Measurements from ENCODE around the gene C3.

The C3 gene

DNA sequence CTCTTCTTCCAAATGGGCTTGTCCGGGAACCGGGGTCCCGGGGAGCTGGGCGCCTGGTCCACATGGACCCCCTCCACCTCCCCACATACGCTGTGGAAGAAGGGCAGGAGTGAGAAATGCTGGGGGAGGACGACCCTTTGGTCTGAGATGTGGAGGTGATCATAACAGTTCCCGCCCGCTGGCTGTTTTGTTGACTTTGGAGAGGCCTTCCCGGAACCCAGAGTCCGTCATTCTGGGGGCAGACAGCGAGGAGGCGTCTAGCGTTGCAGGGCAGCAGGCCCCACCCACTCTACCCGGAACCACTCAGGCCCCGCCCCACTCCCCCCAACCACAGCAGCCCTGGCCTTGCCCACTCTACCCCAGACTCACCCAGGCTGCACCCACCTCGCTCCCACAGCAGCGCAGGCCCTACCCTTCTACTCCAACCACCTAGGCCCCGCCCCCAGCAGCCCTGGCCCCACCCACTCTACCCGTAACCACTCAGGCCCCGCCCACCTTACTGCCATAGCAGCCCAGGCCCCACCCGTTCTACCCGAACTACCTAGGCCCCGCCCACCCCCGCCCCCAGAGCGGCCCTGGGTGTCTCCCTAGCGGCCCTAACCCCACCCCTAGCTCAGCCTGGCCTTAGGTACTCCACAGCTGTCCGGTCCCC, 9.8 kb upstream of the C3 start:
- peak in 1 of 2 donors; percentile 59 for DNase-seq

DNA sequence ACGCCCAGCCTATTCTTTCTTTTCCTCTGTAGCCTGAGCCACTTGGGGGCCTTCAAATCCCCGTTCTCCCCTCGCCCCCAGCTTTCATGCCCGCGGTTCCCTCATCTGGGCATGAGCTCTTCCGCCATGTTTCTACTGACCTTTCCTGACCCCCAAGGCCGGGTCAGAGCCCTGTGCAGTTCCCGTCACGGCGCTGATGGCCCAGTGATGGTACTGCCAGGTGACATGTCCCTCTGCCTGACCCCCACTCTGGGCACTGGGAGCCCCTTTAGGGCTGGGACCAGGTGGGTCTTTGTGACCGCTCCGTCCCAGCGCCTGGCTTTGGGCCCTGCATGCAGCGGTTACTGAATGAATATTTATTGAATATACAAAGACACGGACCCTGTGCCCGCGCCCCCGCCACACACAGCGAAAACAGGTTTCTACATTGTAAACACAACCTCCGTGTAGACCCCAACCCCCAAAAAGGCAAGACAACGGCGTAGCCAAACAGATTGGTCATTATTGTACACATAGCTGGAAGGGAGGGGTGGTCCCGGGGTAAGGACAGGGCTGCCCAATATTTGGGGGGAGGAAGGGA, 9.2 kb upstream of the C3 start:
- no peak for DNase-seq

DNA sequence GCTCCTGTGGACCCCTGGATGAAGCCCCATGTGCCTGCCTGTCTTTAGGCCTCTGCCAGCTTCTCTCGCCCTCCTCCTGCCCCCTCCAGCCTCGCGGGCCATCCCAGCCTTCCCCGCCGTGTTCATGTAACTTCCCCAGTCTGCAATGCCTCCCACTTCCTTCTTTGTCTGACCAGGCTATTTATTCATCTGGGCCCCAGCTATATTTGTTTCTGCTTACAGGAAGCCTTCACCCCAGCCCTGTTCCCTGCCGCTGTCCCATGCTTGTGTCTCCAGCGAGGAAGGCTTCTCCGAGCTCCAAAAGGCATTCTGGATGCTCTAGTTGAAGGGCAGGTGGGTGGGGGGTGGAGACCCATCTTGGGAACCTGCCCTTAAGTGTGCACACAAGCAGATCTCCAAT, 7.9 kb upstream of the C3 start:
- DNase-seq, result no peak

DNA sequence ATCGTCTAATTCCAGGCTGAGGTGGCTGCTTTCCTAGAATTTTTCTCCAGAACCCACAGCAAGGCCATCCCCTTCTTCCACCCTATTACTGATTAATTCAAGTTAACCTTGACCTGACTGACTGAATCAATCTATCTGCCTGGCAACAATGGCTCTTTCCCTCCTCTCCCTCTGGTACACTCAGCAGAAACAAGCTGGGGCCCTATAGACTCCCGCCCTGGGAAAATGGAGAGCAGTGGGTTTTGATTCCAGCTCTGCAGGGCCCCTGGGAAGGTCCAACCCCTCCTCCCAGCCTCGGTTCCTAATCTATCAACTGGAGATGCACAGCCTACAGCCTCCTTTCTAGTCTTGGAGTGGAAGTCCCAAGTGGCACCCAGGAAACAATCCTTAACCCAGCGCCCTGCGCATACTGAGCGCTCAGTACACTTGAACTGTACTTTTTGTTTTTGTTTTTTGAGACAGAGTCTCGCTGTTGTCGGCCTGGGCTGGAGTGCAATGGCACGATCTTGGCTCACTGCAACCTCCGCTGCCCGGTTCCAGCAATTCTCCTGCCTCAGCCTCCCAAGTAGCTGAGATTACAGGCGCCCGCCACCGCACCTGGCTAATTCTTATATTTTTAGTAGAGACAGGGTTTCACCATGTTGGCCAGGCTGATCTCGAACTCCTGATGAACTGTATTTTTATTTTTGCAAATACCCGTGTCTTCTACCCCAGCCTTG, 5.2 kb upstream of the C3 start:
- DNase-seq, result no peak

DNA sequence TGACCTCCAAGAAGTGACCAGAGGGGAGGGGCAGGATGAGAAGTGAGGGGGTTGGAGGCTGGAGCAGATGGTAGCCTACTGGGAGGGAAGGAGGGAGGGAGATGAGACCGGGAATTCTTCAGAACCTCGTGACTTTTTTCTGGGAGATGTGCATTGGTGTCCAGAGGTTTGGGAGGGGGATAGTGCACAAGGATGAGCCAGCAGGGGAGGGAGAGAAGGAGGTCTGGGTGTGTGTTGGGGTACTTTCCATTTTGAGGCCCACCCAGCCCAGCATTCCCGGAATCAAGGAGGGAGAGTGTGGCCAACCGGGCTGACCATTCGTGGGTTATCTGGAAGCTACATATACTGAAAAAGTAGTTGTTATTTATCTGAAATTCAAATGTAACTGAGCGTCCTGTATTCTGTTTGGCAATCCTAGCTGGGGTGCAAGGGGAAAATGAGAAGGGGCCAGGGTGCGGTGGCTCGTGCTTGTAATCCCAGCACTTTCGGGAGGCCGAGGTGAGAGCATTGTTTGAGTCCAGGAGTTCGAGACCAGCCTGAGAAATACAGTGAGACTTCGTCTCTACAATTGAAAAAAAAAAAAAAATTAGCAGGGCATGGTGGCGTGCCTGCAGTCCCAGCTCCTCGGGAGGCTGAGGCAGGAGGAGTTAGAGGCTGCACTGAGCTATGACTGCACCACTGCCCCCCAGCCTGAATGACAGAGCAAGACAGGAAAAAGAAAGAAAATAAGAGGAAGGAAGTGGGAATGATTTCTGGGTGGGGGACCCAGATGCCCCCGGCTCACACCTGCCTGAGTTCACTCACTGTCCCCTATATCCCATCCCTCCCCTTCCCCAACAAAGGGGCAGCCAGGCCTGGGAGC, 4.4 kb upstream of the C3 start:
- no peak for DNase-seq

DNA sequence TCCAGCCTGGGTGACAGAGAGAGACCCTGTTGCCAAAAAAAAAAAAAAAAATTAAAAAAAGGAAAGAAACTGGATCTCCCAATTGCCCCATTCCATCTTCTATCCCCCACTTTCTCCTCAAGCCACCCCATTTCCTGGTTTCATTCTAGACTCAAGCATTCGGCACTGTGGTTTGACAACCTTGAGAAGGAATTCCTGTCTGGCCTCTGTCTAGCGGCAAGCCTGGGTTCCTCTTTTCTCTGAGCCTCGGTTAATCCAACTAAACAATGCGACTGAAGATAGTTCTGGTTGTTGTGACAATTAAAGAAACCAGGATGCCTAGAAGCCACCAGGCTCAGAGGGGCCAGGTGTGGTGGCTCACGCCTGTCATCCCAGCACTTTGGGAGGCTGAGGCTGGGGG, 3.3 kb upstream of the C3 start:
- DNase-seq, result no peak

DNA sequence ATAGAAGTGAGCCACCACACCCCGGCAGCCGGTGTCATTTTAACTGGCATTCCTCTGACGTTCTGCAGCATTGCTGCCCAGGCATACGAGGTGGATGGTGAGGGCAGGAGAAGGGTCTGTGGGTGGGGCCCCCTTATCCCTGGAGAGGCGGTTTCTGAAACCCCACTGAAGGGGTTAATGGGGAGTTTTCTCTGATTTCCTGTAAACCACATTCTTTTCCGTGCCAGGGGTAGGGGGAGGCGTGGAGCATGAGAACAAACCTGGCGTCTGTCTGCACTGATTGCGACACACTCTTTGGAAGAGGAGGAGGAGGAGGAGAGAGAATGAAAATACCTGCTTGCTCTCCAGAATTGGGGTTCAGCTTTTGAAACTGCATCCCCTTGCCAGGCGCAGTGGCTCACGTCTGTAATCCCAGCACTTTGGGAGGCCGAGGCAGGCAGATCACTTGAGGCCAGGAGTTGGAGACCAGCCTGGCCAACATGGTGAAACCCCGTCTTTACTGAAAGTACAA, 2.7 kb upstream of the C3 start:
- no peak for DNase-seq

DNA sequence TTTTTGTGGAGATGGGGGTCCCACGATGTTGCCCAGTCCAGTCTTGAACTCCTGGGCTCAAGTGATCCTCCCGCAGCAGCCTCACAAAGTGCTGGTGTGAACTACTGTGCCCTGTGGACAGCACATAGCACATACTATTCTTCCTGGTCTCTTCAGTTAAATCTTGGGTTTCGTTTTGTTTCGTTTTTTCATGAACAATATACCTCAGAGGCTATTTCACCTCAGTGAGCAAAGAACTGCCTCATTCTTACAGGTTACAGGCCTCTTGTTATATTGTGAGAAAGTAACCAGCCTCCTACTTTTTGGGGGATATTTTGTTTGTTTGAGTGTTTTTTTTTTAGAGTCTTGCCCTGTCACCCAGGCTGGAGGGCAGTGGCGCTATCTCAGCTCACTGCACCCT, 1.3 kb upstream of the C3 start:
- DNase-seq, result no peak

DNA sequence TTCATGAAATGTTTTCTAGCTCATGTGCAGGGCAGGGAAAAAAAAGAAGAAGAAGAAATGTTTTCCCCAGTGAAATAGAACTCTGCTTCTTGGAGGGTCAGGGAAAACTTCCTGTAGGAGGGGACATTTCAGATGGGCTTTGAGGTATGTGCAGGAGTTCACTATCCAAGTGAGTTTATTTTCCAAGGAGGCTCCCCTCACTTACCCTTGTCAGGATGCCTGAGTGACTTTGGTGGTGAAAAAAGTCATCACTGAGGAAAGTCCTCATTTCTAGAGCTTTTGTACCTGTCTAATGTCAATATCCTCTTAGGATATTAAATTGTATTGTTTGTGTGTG, 656 bp upstream of the C3 start:
- no peak for DNase-seq

DNA sequence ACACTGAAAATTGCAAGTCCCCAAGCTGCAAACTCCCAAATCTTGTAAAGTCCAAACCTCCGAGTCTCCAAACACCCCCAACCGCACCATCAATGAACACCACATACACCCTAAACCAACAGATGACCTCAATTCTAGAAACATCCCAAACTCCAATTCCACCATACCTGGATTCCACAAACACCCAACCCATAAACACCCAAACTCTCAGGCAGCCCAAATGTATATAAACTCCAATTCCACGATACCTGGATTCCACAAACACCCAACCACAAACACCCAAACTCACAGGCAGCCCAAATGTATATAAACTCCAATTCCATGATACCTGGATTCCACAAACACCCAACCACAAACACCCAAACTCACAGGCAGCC, 470 bp downstream of the C3 start:
- DNase-seq, result no peak

DNA sequence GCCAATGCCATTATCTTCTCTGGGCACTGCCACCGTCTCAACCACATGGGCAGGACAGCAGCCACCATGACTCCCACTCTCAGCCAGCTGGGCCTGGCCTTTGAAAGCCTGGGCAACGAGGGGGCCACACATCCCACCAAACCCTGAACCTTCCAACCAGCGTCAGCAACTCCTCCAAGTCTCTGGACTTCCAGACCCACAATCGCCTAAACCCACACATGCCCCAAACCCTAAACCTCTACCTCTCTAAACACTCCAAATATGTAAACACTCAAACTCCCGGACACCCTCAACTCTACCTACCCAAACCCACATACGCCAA, 949 bp downstream of the C3 start:
- no peak for DNase-seq

DNA sequence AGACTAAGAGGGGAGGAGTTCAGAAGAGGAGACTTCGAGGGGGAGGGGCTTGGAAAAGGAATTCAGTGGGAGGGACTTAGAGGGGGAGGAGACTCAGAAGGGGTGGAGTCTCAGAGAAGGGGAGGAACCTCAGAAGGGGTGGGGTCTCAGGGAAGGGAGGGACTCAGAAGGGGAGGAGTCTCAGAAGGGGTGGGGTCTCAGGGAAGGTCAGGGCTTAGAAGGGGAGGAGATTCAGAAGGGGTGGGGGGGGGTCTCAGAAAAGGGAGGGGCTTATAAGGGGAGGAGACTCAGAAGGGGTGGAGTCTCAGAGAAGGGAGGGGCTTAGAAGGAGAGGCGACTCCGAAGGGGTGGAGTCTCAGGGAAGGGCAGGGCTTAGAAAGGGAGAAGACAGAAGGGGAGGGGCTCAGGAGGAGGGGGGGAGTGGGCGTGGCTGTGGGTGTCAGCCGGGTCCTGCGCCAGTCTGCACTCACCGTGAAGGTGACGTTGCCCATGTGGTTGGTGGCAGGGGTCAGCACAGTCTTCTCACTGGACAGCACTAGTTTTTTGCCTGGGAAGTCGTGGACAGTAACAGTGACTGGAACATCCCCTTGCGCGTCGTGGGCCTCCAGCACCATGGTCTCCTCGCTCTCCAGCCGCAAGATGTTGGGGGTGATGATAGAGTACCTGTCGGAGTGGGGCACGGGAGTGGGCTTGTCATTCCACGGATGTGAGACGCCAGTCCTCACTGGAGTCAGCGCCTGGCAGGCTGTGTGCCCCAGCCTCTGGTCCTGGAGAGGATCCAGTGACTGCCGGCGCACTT, 1.5 kb downstream of the C3 start:
- no peak for DNase-seq

DNA sequence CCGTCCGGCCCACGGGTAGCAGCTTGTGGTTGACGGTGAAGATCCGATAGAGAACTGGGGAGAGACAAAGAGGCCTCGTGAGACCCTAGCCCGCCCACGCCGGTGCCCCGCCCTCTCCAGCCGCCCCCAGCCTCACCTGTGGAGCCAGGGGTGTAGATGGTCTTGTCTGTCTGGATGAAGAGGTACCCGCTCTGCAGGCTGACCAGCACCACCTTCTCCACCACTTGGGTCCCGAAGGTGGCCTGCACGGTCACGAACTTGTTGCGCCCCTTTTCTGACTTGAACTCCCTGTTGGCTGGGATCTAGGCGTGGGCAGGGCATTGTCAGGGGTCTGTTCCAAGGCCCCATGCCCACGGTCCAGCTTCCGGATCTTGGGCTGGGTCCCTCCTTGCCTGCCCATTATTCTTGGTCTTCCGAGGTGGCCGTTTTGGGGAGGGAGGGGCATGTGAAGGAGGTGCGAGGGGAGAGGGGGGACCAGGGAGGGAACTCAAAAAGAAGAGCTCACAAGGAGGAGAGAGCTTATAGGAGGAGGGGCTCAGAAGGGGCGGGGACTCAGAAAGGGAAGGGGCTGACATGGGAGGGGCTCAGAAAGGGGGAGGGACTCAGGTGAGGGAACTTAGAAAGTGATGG, 2.2 kb downstream of the C3 start:
- DNase-seq, result no peak

DNA sequence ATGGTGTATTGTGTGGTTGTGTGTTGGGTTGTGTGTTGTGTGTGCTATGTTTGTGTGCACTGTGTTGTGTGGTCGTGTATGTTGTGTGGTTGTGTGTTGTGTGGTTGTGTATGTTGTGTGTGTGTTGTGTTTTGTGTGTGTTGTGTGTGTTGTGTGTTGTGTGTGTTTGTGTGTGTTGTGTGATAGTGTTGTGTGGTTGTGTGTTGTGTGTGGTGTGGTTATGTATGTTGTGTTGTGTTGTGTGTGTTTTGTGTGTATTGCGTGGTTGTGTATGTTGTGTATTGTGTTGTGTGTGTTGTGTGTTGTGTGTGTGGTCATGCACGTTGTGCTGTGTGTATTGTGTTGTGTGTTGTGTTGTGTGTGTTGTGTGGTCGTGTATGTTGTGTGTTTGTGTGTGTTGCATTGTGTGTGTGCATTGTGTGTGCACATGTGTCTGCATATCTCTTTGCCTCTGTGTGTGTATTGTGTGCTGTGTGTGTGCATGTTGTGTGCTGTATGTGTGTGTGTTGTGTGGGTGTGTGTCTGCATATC, 2.9 kb downstream of the C3 start:
- no peak for DNase-seq

DNA sequence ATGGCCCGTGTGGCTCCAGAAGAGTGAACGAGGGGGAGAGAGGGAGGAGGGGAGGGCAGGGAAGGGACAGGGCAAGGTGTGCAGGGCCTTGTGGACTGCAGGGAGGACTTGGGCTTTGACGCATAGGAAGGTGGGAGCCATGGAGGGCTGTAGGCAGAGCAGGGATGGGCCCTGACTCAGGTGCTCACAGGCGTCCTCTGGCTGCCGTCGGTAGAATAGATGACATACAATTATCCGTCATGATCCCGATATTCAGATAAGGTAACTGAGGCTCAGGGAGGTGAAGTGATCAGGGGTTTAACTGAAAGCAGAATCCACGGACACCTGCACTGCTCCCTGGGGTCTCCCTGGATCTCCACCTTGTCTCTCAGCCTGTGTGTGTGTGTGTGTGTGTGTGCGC, 3.4 kb downstream of the C3 start:
- DNase-seq, result no peak

DNA sequence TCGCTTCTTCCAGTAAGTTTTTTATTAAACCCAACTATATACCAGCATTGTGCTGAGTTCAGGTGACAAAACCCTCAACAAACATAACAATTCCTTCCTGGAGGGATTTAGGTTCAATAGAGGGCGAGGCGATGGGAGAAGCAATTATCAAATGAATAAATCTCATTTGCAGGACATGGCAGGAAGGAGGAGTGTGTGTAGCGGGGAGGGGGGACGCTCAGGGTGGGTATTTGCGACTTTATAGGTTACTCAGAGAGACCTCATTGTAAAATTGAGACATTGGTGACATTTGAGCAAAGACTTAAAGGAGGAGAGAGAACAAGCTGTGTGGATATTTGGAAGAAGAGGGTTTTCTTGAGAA, 3.9 kb downstream of the C3 start:
- no peak for DNase-seq

DNA sequence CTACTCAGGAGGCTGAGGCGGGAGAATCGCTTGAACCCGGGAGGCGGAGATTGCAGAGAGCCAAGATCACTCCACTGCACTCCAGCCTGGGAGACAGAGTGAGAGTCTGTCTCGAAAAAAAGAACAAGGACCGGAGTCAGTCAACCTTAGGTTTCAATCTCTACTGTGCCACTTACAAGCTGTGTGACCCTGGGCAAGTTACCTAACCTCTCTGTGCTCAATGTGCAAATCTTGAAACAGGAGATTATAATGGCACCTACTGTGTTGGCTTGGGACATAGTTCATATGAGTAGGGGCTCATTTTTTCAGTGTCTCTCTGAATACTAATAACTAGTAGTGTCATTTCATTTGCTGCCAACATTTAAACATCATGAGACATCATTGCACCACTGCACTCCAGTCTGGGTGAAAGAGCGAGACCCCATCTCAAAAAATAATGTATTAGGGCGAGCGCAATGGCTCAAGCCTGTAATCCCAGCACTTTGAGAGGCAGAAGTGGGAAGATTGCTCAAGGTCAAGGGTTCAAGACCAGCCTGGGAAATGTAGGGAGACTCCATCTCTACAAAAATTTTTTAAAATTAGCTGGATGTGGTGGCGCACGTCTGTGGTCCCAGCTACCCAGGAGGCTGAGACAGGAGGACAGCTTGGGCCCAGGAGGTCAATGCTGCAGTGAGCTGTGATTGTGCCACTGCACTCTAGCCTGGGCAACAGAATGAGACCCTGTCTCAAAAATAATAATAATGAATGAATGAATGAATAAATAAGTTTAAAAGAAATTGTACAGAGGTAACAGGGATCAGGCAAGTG, 5.5 kb downstream of the C3 start:
- no peak for DNase-seq

DNA sequence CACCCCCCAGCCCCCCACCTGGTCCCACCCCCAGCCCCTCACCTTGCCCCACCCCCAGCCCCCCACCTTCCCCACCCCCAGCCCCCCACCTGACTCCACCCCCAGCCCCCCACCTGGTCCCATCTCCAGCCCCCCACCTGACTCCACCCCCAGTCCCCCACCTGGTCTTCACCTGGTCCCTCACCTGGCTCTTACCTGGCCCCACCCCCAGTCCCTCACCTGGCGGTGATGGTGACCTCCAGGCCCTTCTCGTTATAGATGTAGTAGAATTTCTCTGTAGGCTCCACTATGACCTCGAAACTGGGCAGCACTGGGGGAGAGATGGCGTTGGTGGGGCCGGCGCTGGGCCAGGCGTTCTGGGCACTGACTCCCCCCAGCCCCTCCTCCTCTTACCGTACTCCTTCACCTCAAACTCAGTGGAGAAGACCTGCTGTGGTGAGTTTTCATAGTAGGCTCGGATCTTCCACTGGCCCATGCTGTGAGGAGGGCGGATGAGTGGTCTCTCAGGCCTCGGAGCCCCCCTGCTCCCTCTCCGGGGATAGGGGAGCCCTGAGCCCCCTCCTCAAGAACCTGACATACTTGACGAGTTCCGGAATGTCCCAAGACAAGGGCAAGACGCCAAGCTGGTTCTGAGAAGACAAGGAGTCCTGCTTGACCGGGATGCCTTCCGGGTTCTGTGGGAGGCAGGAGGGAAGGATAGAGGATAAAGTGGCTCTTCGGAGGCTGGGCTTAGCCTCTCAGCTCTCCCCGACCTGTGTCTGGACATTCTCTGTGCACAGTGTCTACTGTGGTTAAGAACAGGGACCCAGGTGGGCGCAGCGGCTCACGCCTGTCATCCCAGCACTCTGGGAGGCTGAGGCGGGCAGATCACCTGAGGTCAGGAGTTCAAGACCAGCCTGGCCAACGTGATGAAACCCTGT, 6.4 kb downstream of the C3 start:
- DNase-seq, result no peak

DNA sequence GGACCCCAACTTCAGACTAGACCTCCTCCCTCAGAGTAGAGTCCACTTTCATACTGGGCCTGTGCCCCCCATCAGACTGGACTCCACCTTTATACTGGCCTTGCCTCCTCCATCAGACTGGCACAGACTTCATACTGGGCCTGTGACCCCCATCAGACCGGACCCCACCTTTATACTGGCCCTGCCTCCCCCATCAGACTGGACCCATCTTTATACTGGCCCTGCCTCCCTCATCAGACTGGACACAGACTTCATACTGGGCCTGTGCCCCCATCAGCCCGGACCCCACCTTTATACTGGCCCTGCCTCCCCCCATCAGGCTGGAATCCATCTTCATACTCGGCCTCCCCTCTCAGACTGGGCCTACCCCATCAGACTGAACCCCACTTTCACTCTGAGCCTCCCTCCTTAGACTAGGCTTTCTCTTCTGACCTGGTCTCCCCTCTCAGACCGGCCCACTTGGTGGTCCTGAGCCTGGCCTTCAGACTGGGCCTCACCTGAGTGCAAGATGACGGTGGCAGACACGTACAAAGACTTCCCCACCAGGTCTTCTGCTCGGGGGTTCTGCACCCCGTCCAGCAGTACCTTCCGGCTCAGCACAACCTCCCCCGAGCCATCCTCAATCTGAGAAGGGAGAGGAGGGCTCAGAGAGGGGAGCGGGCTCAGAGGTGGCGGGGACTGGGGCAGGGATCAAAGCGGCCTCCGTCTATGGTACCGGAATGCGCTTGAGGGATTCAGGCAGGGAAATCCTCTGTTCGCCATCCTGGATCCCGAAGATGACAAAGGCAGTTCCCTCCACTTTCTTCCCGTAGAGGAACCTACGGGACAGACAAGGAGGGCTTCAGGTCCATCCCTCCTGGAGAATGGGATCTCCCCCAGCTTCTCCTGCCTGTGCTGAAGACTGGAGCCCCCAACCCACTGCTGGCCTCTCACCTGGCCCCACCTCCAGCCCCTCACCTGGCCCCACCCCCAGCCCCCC, 7.5 kb downstream of the C3 start:
- DNase-seq, result no peak

All from activated CD4-positive, alpha-beta T cell treated with anti-CD3 and anti-CD28 coated beads for 4 hours (primary cell).